Measurements from ENCODE around the gene APP. TPM values are rescaled to one million over a fixed set of nuclear protein-coding genes. Genes with fewer than 3 reads are reported as not detected.

Gene APP
- total RNA-seq, 2 donors from 2014 or later: 267 to 564 TPM

- no peak for TF ChIP-seq POLR2AphosphoS5 (IDR thresholded peaks at IDR 0.05)
- no peak for TF ChIP-seq CTCF (IDR thresholded peaks at IDR 0.05)
- TF ChIP-seq POLR2A (IDR thresholded peaks at IDR 0.05): no peak
- DNase-seq (ENCODE audit: low spot score): no peak
- Histone ChIP-seq H3K27ac (no peak overlapping the region), H3K4me3 (no peak overlapping the region), H3K4me1 (replicated peaks) (no peaks in the 10 kb centered on the region), H3K9me3 (no peaks in the 10 kb centered on the region), H3K27me3 (replicated peaks; ENCODE audit: insufficient read depth) (no peaks in the 10 kb centered on the region), H3K36me3 (no peaks in the 10 kb centered on the region)
- intact Hi-C loops (cut with DNase I): no loop called here
- WGBS: 77% methylated on average over 2 of the region's 2 CpGs
These were observed 183.6 kb downstream of the APP start for GRCh38 chr21:25986928-25987327.

GRCh38 chr21:25985990-25986389 lies 184.6 kb downstream of the APP start:
- no peak for TF ChIP-seq POLR2AphosphoS5 (IDR thresholded peaks at IDR 0.05)
- TF ChIP-seq CTCF (IDR thresholded peaks at IDR 0.05): no peak
- TF ChIP-seq POLR2A (IDR thresholded peaks at IDR 0.05): no peak
- 86% methylated on average over 3 of the region's 3 CpGs for WGBS

GRCh38 chr21:25984538-25984937 lies 186.0 kb downstream of the APP start:
- H3K9me3 ChIP-seq: no peaks in the 10 kb centered on the region
- TF ChIP-seq CTCF (IDR thresholded peaks at IDR 0.05) (no peak), POLR2AphosphoS5 (IDR thresholded peaks at IDR 0.05) (no peak), POLR2A (IDR thresholded peaks at IDR 0.05) (no peak)
- no peaks in the 10 kb centered on the region for H3K4me1 ChIP-seq (replicated peaks)
- H3K27ac ChIP-seq: no peak overlapping the region
- H3K27me3 ChIP-seq (replicated peaks; ENCODE audit: insufficient read depth): no peaks in the 10 kb centered on the region
- no peak overlapping the region for H3K4me3 ChIP-seq
- WGBS: 84% methylated on average over 1 of the region's 1 CpG
- intact Hi-C loops (cut with DNase I): no loop called here
- H3K36me3 ChIP-seq: no peaks in the 10 kb centered on the region
- no peak for DNase-seq (ENCODE audit: low spot score)

More at GRCh38 chr21:25985990-25986389, 184.6 kb downstream of the APP start:
- Histone ChIP-seq H3K4me1 (replicated peaks) (no peaks in the 10 kb centered on the region), H3K27ac (no peak overlapping the region), H3K36me3 (no peaks in the 10 kb centered on the region), H3K4me3 (no peak overlapping the region), H3K9me3 (no peaks in the 10 kb centered on the region), H3K27me3 (replicated peaks; ENCODE audit: insufficient read depth) (no peaks in the 10 kb centered on the region)
- no peak for DNase-seq (ENCODE audit: low spot score)
- intact Hi-C loops (cut with DNase I): no loop called here

GRCh38 chr21:25983745-25984144 lies 186.8 kb downstream of the APP start:
- intact Hi-C loops (cut with DNase I): no loop called here
- H3K4me3 ChIP-seq: no peak overlapping the region
- TF ChIP-seq CTCF (IDR thresholded peaks at IDR 0.05): no peak
- no peak for TF ChIP-seq POLR2A (IDR thresholded peaks at IDR 0.05)
- TF ChIP-seq POLR2AphosphoS5 (IDR thresholded peaks at IDR 0.05): no peak
- no peak overlapping the region for H3K27ac ChIP-seq
- DNase-seq (ENCODE audit: low spot score): no peak
- WGBS: 80% methylated on average over 3 of the region's 3 CpGs
- H3K4me1 ChIP-seq (replicated peaks): no peaks in the 10 kb centered on the region
- H3K9me3 ChIP-seq: no peaks in the 10 kb centered on the region
- no peaks in the 10 kb centered on the region for H3K27me3 ChIP-seq (replicated peaks; ENCODE audit: insufficient read depth)
- H3K36me3 ChIP-seq: no peaks in the 10 kb centered on the region

GRCh38 chr21:25980710-25981109 lies 189.9 kb downstream of the APP start:
- no peak overlapping the region for H3K4me3 ChIP-seq
- no peak overlapping the region for H3K27ac ChIP-seq
- no peaks in the 10 kb centered on the region for H3K9me3 ChIP-seq
- 83% methylated on average over 3 of the region's 3 CpGs for WGBS
- intact Hi-C loops (cut with DNase I): no loop called here
- H3K4me1 ChIP-seq (replicated peaks): no peaks in the 10 kb centered on the region
- H3K36me3 ChIP-seq: no peaks in the 10 kb centered on the region
- no peak for DNase-seq (ENCODE audit: low spot score)
- H3K27me3 ChIP-seq (replicated peaks; ENCODE audit: insufficient read depth): no peaks in the 10 kb centered on the region
- no peak for TF ChIP-seq POLR2A (IDR thresholded peaks at IDR 0.05)
- TF ChIP-seq POLR2AphosphoS5 (IDR thresholded peaks at IDR 0.05): no peak
- no peak for TF ChIP-seq CTCF (IDR thresholded peaks at IDR 0.05)
